AG20443 (cell line): ENCODE data around the gene BCL6.

Experiments used
- DNase-seq: peaks from one replicate; pipeline ENCODE4 v3.0.0; 2012; ENCODE audit warnings: low spot score, mixed read lengths

The BCL6 gene

DNA sequence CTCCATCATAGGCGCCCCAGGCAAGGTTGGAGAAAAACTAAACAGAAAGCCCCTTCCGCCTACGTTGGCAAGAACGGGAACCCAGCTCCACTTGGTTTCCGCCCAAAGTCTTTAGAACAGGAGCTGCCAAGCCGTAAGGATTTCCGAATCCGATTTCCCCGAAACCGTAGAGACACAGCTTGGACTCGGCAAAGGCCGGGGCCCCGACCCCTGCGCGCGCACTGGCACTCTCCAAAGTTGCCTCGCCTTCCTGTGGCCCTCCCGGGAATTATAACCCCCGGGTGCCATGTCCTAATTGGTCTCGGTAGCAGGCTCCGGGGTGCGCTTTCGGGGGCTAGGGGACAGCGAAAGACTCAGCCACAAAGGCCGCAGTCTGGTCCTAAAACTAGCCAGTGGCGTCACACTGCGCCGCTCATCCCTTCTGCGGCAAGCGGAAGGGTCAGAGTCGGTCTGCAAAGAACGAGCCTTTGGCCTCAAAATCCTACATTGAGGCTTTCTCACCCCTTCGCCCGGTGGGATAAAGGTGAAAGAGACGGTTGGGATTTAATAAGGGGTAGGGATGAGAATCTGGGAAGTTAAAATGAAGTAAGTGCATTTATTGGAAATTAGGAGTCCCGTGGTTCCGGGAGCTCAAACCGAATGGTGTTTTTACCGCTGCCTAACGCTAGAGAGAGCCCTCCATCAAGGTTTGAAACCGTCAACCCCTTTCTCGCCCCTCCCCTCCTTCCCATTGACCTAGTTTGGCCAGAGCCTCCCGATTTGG lies 6.8 kb downstream of the BCL6 start:
- peak; percentile 88 for DNase-seq

- no peak for DNase-seq
Observed at GRCh38 chr3:187738071-187738330, 7.3 kb downstream of the BCL6 start.

DNA sequence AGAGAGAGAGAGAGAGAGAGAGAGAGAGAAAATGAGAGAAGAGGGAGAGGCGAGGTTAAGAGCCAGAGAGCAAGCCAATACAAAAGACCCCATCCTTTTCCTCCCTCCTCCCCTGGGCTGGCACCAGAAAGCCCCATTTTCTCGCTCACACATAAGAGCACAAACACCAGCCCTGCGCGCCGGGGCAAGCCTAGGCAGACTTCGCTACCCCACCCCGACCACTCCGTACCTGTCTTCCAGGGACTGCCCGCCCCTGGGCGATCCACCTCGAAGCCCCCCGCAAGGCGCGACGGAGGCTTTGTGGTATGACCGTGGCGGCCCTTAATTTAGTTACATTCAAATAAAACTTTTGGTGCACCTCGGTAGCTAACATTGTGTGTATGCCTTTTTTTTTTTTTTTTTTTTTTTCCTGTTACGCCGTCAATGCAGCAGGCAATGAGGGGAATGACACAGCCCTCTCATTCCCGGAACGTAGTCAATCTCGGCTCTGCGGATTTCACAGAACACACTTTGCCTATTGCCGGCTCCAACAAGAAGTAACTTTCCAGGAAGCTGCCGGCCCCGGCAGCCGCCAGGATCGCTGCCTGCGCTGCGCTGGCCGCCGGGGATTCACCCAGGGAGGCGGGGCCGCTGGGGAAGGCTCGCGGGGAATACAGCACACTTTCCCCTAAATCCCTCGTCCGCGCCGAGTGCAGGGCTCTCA lies 7.7 kb downstream of the BCL6 start:
- peak; percentile 78 for DNase-seq

DNA sequence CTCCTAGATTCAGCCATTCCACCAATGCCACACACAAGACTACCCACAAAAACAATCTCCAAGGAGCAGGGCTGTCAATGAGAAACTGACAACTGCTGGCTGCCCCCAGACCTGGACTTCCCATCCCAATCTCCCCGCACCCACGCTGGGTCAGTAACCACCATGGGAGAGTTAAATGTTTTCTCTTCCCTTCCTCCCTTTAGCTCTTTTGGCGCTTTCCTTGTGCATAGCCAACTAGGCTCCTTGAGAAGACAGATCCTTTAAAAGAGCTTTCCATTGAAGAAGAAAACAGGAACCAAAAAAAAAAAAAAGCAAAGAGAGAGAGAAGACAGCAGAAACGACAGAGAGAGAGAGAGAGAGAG lies 8.3 kb downstream of the BCL6 start:
- no peak for DNase-seq

DNA sequence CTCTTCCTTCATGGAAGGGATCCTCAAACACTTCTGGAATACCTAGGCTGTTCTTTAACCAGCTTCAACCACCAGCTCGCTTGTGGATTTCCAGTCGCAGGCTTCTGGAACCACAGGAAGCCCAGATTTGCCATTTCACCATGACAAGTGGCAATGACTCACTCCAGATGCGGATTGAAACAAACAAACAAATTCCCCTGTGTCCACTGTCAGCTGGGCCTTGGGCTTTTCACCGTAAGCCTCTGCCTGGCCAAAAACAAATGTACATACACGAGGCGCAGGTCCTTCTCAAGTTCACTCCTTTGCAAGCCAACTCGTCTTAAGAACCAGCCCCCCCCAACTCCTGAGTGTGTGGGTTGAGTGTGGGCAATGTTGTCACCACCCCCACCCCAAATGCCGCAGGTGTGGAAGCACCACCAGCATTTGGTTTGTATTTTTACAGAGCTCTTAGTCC lies 8.8 kb downstream of the BCL6 start:
- no peak for DNase-seq

GRCh38 chr3:187735837-187736236 lies 9.4 kb downstream of the BCL6 start:
- no peak for DNase-seq

- DNase-seq = no peak
Observed at GRCh38 chr3:187735383-187735782, 9.9 kb downstream of the BCL6 start.

DNA sequence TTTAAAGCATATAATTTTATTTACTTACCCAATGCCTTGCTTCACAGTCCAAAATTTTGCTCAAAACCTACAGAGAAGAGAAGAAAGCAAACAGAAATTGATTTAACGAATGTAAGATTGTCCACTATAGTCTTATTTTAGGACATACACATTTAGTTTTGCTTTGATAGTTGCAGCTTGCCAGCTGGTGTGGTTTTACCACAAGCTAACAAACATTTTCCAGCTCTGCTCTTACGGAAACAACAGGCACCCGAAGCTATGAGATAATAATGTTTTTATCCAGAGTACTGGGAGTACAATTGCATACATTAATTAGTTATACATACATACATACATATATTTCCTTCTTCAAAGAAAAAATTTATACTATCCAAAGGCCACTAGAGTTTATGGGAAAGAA lies 10.4 kb downstream of the BCL6 start:
- DNase-seq = no peak

- DNase-seq = no peak
Observed at GRCh38 chr3:187733371-187733770, 11.9 kb downstream of the BCL6 start.

DNA sequence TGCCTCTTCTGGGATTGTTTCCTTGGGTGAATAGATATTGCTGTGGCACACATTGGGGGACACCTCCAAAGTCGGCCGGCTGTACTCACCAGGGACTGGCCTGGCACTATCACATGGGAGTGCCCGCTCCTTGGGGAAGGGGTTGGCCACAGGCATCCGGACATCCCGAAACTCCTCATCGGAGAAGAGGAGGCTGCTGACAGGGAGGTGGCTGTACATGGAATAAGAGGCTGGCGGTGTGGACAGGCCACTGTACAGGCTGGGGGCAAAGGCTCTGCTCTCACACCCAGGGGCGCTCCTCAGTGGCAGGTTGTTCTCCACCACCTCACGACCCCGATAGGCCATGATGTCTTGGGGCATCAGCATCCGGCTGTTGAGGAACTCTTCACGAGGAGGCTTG lies 15.7 kb downstream of the BCL6 start:
- no peak for DNase-seq

DNA sequence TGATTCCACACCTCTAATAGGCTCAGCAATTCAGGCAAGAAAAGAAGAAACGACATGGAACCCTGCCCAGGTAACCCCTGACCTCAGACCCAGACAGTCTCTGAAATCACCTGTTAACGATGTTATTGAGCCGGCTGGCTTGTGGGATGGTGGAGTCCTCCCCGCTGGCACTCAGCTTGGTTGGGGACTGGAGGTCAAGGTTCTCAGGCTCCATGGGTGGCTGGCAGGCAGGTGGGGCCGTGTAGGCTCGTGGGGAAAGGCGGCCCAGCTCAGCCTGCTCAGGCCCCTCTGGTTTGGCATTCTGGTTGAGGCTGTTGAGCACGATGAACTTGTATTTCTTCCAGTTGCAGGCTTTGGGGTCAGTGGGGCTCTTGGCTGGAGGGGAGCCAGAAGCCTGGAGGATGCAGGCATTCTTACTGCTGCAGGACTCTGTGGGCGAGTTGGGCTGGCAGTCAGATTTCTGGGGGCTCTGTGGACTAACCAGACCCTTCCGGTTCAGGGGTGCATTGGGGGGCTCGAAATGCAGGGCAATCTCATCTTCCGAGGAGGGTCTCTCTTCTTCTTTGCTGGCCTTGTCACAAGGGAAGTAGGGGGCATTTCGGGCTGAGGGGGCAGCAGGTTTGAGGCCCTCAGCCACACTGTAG lies 16.2 kb downstream of the BCL6 start:
- DNase-seq = no peak

DNA sequence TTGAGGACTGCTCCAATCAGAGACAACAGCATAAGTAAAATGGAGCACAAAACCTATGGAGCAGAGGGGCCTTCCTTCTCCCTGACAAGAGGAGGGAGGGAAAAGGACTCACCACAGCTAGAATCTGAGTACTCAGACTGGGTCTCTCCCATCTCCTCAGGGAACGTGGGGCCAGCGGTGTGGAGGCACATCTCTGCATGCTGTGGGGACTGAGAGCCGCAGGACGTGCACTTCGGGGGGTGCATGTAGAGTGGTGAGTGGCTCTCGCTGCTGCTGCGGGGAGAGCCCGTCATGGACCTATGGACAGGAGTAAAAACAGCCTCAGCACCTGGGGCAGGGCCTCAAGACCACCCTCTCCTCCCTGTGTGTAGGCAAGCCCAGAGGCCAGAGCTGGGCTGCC lies 17.0 kb downstream of the BCL6 start:
- DNase-seq = no peak

DNA sequence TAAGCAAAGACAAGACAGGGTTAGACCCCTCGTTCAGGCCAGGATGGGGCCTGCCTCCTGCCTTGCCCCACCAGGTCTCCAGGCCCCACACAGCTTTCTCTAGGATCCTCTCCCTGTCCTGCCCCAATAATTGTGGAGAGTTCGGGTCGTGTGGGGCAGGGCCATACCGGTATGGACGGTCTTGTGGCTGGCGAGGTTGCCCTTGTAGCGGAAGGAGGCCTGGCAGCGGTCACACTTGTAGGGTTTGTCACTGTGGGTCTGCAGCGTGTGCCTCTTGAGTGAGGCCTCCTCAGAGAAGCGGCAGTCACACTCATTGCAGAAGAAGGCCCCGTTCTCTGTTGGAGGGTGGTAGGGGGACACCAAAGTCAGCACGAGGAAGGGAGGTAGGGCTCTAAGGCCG lies 18.7 kb downstream of the BCL6 start:
- no peak for DNase-seq

GRCh38 chr3:187725653-187726370 lies 19.5 kb downstream of the BCL6 start:
- DNase-seq = peak; percentile 51

GRCh38 chr3:187725224-187725623 lies 20.0 kb downstream of the BCL6 start:
- DNase-seq = no peak

GRCh38 chr3:187722206-187722612 lies 23.1 kb downstream of the BCL6 start:
- DNase-seq = no peak

- DNase-seq = no peak
Observed at GRCh38 chr3:187721055-187721454, 24.2 kb downstream of the BCL6 start.

- DNase-seq = no peak
Observed at GRCh38 chr3:187720337-187720670, 25.0 kb downstream of the BCL6 start.

GRCh38 chr3:187719628-187720336 lies 25.5 kb downstream of the BCL6 start:
- no peak for DNase-seq

- no peak for DNase-seq
Observed at GRCh38 chr3:187718802-187719201, 26.5 kb downstream of the BCL6 start.

- peak; percentile 49 for DNase-seq
Observed at GRCh38 chr3:187717572-187717971, 27.7 kb downstream of the BCL6 start.

DNA sequence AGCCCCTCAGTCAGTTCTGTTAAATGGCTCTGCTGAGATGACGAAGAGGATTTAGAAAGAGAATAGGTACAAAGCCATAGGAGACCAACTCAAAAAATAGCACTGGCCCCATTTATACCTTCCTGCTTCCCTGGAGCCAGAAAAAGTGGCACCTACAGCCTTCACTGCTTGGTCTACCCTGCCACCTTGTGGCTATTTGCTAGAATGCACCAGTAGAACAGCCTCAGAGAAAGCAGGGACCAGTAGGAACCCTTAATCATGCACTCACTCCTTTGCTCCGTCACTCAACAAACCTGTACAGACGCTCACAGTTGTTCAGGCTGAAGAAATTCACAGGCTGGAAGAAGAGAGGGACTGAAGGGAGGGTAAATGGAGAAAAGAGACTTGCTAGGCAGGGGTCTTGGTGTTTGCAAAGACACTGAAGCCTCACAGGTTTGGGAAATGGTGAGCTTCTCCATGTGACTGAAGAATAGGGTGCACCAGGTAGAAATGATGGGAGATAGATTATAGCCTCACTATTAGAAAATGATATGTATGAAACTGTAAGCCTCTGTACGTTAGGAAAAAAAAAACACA lies 30.8 kb downstream of the BCL6 start:
- DNase-seq = peak; percentile 86
